Ovary (tissue), 3 donors: ENCODE results near the gene ABCG8.

Experiments used
- CTCF ChIP-seq, 3 donors: fragments of 450-650 bp in 2 of 3; fragments of 200-600 bp in 1 of 3; IDR thresholded peaks; one replicate each; pipeline versions ENCODE4 v1.5.1 to v1.8.0; 2016 to 2022; ENCODE audit warnings: antibody characterized with exemption in 3 of 3, mild to moderate bottlenecking in 1 of 3
- POLR2A ChIP-seq: fragments of 450-650 bp; IDR thresholded peaks from one replicate; pipeline ENCODE4 v1.6.1; 2017; ENCODE audit warnings: antibody characterized with exemption, mild to moderate bottlenecking, moderate library complexity
- donor health status: DM: no; HTN: no; CAD: no.

- no peak for TF ChIP-seq CTCF (IDR thresholded peaks at IDR 0.05)
- TF ChIP-seq POLR2A: no peak
Observed at GRCh38 chr2:43794956-43795355, 43.8 kb upstream of the ABCG8 start.
